LNCaP clone FGC (cell line): Measurements from ENCODE around the gene KCNJ12.

Experiments
- DNase-seq: peaks from one replicate; pipeline ENCODE4 v3.0.0-alpha.2; 2011; ENCODE audit warnings: low read depth
- H3K4me3 ChIP-seq: 2 replicates; pipeline ENCODE4 v1.5.1; 2011; ENCODE audit warnings: mild to moderate bottlenecking, low read depth, low read length, control low read depth
- CTCF ChIP-seq: IDR thresholded peaks from 2 replicates; pipeline ENCODE4 v1.5.1; 2012; ENCODE audit warnings: mild to moderate bottlenecking; ENCODE audit not compliant: control insufficient read depth, insufficient read depth; ENCODE audit errors: extremely low read depth

Gene KCNJ12

DNA sequence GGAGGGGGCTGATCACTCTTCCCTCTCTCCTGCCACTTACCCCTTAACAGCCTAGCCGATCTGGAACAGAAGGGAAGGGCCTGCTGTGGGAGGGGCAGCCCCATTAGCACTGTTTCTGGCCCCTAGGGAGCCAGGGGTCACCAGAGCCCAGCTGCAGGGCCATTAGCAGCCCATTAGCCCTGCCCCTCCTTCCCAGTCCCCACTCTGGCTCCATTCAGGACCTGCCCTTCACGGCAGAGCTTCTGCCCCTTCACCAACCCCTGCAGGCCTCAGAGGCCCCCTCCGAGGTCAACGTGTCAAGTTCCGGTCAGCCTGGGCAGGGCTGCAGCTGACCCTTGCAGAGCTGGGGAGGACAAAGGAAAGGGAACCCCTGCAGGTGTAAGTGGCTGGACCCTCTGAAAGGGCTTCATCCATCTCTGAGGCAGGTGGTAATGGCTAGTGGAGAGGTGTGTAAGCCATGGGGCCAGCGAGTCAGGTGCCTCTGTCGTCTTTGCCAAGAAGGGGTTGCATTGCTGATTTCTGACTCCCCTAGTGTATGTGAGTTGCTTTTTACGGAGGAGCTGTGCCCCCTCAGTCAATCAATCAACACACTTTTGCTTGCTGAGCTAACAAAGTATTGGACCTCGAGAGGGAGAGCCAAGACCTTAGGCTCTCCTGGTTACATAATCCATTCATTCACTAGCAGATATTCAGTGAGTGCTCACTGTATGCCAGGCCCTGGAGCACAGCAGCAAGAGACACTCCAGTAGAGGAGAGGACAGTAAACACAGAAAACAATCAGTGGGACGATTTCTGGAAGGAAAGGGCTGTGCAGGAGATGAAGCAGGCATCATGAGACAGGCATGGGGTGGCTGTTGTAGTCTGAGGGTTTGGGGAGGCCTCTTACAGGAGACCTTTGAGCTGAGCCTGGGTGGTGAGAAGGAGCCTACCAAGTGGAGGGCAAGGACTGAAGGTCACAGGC is 18.2 kb upstream of the KCNJ12 start:
- TF ChIP-seq CTCF: no peak
- no peak for DNase-seq
- no peak overlapping the region for H3K4me3 ChIP-seq

DNA sequence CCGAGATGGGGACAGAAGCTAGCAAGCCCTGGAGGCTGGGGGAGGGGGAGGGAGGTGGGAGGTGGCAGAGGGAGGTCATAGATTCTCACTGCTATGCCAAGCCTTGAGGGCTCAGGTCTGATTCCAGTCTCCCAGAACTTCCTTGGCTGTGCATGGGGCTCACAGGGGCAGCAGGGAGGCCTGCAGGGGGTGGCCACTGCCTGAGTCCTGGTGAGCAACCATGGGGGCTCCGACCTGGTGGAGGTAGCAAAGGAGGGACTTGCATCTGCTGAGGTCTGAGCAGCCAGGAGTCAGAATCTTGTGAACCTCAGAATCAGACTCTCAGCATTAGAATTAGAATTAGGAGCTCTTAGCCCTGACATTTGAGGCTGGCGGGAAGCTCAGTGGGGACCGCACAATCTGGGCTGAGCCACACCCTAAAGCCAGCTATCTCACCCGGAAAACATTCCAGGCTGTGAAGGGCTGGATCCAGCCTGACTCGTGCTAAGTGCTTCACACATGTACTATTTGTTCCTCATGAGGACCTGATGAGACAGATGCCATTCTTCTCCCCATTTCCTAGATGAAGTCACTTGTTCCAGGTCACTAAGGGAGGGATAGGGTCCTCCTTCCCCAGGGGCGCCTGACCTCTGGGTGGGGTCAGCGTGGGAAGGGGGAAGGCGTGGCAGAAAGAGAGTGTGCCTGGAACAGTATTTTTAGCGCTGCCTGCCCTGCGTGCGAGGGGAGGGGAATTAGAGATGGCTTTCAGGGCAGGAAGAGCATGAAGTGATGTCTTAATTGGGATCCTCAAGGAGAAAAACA is 17.3 kb upstream of the KCNJ12 start:
- TF ChIP-seq CTCF: no peak
- no peak overlapping the region for H3K4me3 ChIP-seq
- DNase-seq: no peak

- no peak for TF ChIP-seq CTCF
- DNase-seq: no peak
Measured at GRCh38 chr17:21359483-21359840, 16.7 kb upstream of the KCNJ12 start.

DNA sequence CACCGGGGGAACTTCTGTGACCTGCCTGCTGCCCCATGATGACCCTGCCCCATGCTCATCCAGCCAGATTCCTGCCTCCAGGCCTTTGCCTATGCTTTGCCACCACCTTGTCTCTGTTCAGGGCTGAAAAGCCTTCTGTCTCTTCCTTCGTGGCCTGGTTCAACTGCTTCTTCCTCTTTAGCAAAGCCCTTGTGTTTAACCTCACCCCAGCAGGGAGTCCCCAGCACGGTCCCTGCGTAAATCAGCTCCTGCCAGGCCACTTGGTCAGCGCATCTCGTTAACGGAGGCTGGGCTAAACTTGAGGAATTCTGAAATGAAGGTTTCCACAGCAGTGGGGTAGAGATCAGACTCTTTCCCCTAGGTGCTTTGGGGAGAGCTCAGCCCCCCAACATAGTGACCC is 16.1 kb upstream of the KCNJ12 start:
- no peak for DNase-seq
- TF ChIP-seq CTCF: no peak
- no peak overlapping the region for H3K4me3 ChIP-seq

More at GRCh38 chr17:21359483-21359840, 16.7 kb upstream of the KCNJ12 start:
- H3K4me3 ChIP-seq: no peak overlapping the region

DNA sequence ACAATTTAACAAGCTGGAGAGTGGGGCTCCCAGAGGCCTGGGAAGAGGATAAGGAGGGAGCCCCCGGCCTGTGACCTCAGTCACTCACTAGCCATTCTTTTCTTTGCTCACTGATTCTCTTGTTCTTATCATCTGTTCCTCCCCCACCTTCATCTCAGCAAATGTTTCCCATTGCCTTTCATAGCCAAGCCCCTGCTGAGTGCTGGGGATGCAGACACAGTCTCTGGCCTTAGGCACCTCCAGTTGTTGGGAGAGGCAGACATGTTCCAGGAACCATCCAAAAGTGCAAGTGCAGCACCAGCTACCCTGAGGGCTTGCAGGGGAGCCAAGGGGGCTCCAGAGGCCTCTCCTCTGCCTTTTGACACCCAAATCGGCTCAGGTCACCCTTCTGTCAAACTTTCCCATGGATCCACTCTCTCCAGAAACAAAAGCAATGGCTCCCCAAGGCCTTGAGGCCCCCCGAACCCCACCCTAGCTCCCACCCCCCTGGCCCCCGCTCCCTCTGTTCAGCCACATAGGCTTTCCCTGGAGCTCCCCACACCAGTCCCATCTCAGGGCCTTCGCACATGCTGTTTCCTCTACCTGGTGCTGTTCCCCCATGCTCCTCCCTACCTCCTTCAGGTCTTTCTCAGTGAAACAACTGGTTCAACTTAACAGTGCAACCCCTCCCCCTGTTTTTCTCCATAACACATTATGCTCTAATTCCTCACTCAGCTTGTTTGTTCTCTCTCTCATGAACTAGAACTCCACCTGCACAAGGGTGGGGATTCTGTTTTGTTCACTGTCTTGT is 14.9 kb upstream of the KCNJ12 start:
- H3K4me3 ChIP-seq: no peak overlapping the region
- TF ChIP-seq CTCF: no peak
- DNase-seq: no peak

- no peak for TF ChIP-seq CTCF
- no peak for DNase-seq
- no peak overlapping the region for H3K4me3 ChIP-seq
Measured at GRCh38 chr17:21362331-21362931, 13.7 kb upstream of the KCNJ12 start.
